ENCODE measurements around the gene ZDHHC18.

The ZDHHC18 gene

GRCh38 chr1:26826261-26827105, at the start of gene ZDHHC18:
Gene ZDHHC18, plus strand, starts transcription at chr1:26826688. Its CDS starts 117 bp downstream, at chr1:26826805.
- peak; percentile 80 for DNase-seq

- DNase-seq: peak; percentile 62
Observed at GRCh38 chr1:26779098-26779668, 47.3 kb upstream of the ZDHHC18 start.

GRCh38 chr1:26780344-26780957, 46.0 kb upstream of the ZDHHC18 start:
- DNase-seq: no peak

GRCh38 chr1:26781206-26781825, 45.2 kb upstream of the ZDHHC18 start:
- DNase-seq: no peak

- DNase-seq: no peak
Observed at GRCh38 chr1:26782521-26783212, 43.8 kb upstream of the ZDHHC18 start.

- DNase-seq: no peak
Observed at GRCh38 chr1:26783646-26784022, 42.9 kb upstream of the ZDHHC18 start.

GRCh38 chr1:26784023-26784871, 42.2 kb upstream of the ZDHHC18 start:
- DNase-seq: peak; percentile 92

- DNase-seq: no peak
Observed at GRCh38 chr1:26784886-26785285, 41.6 kb upstream of the ZDHHC18 start.

GRCh38 chr1:26785611-26786436, 40.7 kb upstream of the ZDHHC18 start:
- DNase-seq: peak; percentile 74

- peak; percentile 99 for DNase-seq
Observed at GRCh38 chr1:26786437-26787380, 39.8 kb upstream of the ZDHHC18 start.

GRCh38 chr1:26787381-26787705, 39.1 kb upstream of the ZDHHC18 start:
- DNase-seq: no peak

GRCh38 chr1:26787706-26788514, 38.6 kb upstream of the ZDHHC18 start, which contains the start of gene PIGV:
Gene PIGV, plus strand, starts transcription at chr1:26787950. Its CDS starts 2,866 bp downstream, at chr1:26790816.
- DNase-seq: peak; percentile 95

GRCh38 chr1:26788515-26788785, 38.0 kb upstream of the ZDHHC18 start:
- DNase-seq: no peak

- DNase-seq: peak; percentile 97
Observed at GRCh38 chr1:26788836-26789611, 37.5 kb upstream of the ZDHHC18 start.

- no peak for DNase-seq
Observed at GRCh38 chr1:26789612-26789865, 36.9 kb upstream of the ZDHHC18 start.

- no peak for DNase-seq
Observed at GRCh38 chr1:26789931-26790330, 36.6 kb upstream of the ZDHHC18 start.

- DNase-seq: no peak
Observed at GRCh38 chr1:26790551-26790953, 35.9 kb upstream of the ZDHHC18 start.

- no peak for DNase-seq
Observed at GRCh38 chr1:26791148-26791547, 35.3 kb upstream of the ZDHHC18 start.

- peak; percentile 84 for DNase-seq
Observed at GRCh38 chr1:26791626-26792025, 34.9 kb upstream of the ZDHHC18 start.
